Osteocyte (in vitro differentiated cells): Measurements from ENCODE around the gene ATP8B4. TPM values are rescaled to one million over a fixed set of nuclear protein-coding genes. Genes with fewer than 3 reads are reported as not detected.
"Not testable (repeated sequence)": the region's sequence is repeated elsewhere in the genome, so short reads cannot be mapped to it uniquely, and the experiment has no call there.

Source experiments
- DNase-seq: peaks from one replicate; pipeline ENCODE4 v3.0.0; 2021; ENCODE audit warnings: mixed read lengths; ENCODE audit not compliant: unreplicated experiment; ENCODE audit errors: extremely low spot score
- H3K27ac Mint-ChIP-seq: one replicate; pipeline ENCODE4 v1.8.0; 2021; ENCODE audit warnings: mild to moderate bottlenecking, mixed read lengths; ENCODE audit not compliant: unreplicated experiment
- H3K27me3 Mint-ChIP-seq: one replicate; pipeline ENCODE4 v1.8.0; 2021; ENCODE audit warnings: mixed read lengths; ENCODE audit not compliant: unreplicated experiment
- H3K36me3 Mint-ChIP-seq: one replicate; pipeline ENCODE4 v1.8.0; 2021; ENCODE audit warnings: mixed read lengths; ENCODE audit not compliant: unreplicated experiment
- H3K4me1 Mint-ChIP-seq: one replicate; pipeline ENCODE4 v1.8.0; 2021; ENCODE audit warnings: mixed read lengths; ENCODE audit not compliant: unreplicated experiment
- H3K4me3 Mint-ChIP-seq: one replicate; pipeline ENCODE4 v1.8.0; 2021; ENCODE audit warnings: mild to moderate bottlenecking, moderate library complexity, mixed read lengths; ENCODE audit not compliant: unreplicated experiment
- H3K9me3 Mint-ChIP-seq: one replicate; pipeline ENCODE4 v1.8.0; 2021; ENCODE audit warnings: mixed read lengths; ENCODE audit not compliant: unreplicated experiment
- total RNA-seq: library from RNA; stranded (reverse); gene quantifications from 2 replicates; pipeline ENCODE4 v1.2.1, GENCODE V29; 2021
- TF ChIP-seq, protein P1 (sequence below): fragments of 200-600 bp; sonication (generic); IDR thresholded peaks from 2 replicates; pipeline ENCODE4 v1.5.0; 2021; ENCODE audit warnings: antibody characterized with exemption, mild to moderate bottlenecking, moderate library complexity

ATP8B4 gene
- total RNA-seq, 1 donor from 2014 or later = not detected

DNA sequence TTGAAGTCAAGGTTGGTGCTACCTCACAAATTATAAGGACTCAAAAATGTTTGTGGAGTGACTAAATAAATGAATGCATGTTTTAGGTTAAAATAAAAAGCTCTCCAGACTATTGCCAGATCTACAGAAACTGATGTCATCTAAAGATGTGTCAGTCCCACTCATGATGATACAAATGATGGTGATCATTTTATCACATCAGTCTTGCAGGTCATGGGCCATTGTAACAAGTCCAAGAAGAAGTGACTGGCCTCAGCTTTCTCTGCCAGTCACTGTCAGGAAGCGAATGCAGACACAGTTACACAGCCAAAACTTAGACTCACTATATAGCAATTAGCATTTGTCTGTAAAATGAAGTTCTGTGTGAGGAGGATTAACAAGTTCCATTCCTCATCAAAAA is 18.5 kb downstream of the ATP8B4 start:
- H3K4me3 Mint-ChIP-seq = no peak overlapping the region
- no peaks in the 10 kb centered on the region for H3K4me1 Mint-ChIP-seq
- TF ChIP-seq, protein P1, sequence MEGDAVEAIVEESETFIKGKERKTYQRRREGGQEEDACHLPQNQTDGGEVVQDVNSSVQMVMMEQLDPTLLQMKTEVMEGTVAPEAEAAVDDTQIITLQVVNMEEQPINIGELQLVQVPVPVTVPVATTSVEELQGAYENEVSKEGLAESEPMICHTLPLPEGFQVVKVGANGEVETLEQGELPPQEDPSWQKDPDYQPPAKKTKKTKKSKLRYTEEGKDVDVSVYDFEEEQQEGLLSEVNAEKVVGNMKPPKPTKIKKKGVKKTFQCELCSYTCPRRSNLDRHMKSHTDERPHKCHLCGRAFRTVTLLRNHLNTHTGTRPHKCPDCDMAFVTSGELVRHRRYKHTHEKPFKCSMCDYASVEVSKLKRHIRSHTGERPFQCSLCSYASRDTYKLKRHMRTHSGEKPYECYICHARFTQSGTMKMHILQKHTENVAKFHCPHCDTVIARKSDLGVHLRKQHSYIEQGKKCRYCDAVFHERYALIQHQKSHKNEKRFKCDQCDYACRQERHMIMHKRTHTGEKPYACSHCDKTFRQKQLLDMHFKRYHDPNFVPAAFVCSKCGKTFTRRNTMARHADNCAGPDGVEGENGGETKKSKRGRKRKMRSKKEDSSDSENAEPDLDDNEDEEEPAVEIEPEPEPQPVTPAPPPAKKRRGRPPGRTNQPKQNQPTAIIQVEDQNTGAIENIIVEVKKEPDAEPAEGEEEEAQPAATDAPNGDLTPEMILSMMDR = no peak
- H3K27ac Mint-ChIP-seq = no peak overlapping the region
- H3K9me3 Mint-ChIP-seq = no peaks in the 10 kb centered on the region
- no peak for DNase-seq
- peaks cover 54% of the 10 kb centered on the region for H3K27me3 Mint-ChIP-seq
- no peaks in the 10 kb centered on the region for H3K36me3 Mint-ChIP-seq

DNA sequence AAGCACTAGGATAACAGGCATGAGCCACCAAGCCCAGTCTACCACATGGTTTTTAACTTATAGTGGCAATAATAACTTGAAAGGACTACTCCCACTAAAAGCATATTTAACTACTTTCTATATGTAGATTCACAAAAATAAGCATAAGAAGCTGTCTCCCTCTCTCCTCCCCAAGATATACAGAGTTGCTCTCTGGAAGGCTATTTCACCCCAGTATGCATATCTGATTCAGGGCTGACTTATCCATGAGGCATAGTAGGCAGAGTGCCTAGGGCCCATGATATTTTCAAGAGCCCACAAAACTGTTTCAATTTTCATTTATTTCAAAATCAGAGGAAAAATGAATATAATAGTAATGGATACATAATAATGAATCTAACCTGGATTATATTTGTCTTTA is 20.5 kb downstream of the ATP8B4 start:
- Mint-ChIP-seq H3K36me3 (no peaks in the 10 kb centered on the region), H3K27ac (no peak overlapping the region), H3K4me1 (no peaks in the 10 kb centered on the region), H3K9me3 (no peaks in the 10 kb centered on the region), H3K27me3 (peaks cover 43% of the 10 kb centered on the region), H3K4me3 (no peak overlapping the region)
- DNase-seq = no peak
- TF ChIP-seq, protein P1 = no peak

DNA sequence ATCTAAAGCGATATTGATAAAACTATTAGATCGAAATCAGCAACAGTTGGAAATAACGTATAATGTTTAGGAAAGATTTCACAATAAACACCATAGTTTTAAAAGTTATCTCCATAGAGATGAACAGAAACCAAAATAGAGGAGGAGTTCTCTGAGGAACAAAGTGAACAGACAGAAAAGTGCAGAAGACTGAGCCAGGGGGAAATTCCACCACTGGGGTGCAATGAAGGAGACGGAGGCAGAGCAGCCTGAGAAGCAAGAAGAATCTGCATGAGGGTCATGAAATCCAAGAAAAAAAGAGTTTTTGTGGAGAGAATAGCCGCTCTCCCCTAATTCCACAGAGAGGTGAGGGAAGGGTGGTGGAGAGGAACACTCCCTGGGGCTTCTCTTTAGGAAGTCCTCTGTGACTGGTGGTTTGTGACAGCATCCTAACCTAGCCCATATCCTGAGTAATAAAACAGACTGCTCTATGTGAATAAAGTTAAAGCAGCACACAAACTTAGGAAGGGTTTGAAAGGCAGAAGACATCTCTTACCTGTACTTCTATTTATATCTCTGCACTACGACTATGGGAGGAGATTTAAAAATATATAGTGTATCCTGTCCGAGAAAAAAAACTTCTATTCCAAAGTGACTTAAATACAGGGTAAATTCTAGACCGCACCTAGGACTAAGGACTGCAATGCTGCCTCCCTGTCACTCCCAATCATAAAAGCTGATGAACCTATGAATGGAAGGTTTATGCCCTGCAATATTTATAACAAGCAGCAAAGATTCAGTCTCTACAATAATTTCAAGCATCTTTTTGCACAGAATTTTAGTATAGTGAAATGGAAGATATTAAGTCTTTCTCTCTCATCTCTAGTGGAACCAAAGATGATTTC is 22.9 kb downstream of the ATP8B4 start:
- H3K27me3 Mint-ChIP-seq = peaks cover 32% of the 10 kb centered on the region
- H3K4me1 Mint-ChIP-seq = no peaks in the 10 kb centered on the region
- H3K36me3 Mint-ChIP-seq = no peaks in the 10 kb centered on the region
- H3K27ac Mint-ChIP-seq = no peak overlapping the region
- TF ChIP-seq, protein P1 = no peak
- no peak overlapping the region for H3K4me3 Mint-ChIP-seq
- no peaks in the 10 kb centered on the region for H3K9me3 Mint-ChIP-seq
- no peak for DNase-seq

DNA sequence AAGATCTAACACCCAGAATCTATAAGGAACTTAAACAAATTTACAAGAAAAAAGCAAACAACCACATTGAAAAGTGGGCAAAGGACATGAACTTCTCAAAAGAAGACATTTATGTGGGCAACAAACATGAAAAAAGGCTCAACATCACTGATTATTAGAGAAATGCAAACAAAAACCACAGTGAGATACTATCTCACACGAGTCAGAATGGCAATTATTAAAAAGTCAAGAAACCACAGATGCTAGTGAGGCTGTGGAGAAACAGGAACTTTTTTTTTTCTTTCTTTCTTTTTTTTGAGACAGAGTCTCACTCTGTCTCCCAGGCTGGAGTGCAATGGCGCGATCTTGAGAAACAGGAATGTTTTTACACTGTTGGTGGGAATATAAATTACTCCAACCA is 29.6 kb downstream of the ATP8B4 start:
- H3K36me3 Mint-ChIP-seq, H3K27ac Mint-ChIP-seq, H3K4me1 Mint-ChIP-seq, H3K4me3 Mint-ChIP-seq, H3K9me3 Mint-ChIP-seq, DNase-seq: not testable (repeated sequence)
- H3K27me3 Mint-ChIP-seq = peaks cover 22% of the 10 kb centered on the region

DNA sequence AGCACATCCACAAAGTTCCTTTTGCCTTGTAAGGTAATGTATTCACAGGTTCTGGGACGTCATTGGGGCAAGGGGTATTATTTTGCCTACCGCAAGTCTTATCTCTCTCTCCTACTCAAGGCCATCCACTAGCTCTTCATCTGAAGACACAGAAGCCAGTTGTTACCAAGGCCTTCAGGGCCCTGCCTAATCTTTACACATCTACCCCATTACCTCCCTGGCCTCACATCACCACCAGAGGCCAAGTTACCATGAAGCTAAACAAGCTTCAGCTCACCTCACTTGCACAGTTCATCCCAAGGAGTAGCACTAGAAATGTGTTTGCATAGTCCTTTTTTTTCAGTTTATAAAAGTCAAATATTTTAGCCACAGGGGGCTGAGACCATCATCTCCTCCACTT is 34.1 kb downstream of the ATP8B4 start:
- Mint-ChIP-seq H3K9me3 (no peaks in the 10 kb centered on the region), H3K4me3 (no peak overlapping the region), H3K36me3 (no peaks in the 10 kb centered on the region), H3K27ac (no peak overlapping the region), H3K27me3 (peaks cover 13% of the 10 kb centered on the region), H3K4me1 (no peaks in the 10 kb centered on the region)
- TF ChIP-seq, protein P1 = no peak
- no peak for DNase-seq
